Right atrium auricular region (tissue), 2 donors: Measurements from ENCODE around the gene AMPD2. TPM values are rescaled to one million over a fixed set of nuclear protein-coding genes. Genes with fewer than 3 reads are reported as not detected.

Experiments used
- DNase-seq: peaks from one replicate; pipeline ENCODE4 v3.0.0-alpha.2; 2019; ENCODE audit warnings: low spot score
- H3K27ac ChIP-seq, 2 donors: fragments of 200-600 bp; sonication (generic); 1 replicate in 1 of 2; 2 replicates in 1 of 2; pipeline ENCODE4 v1.5.1; 2016 to 2019
- H3K27me3 ChIP-seq, 2 donors: fragments of 200-600 bp; sonication (generic); one replicate each; pipeline versions ENCODE4 v1.5.1 to v1.6.0; 2017 to 2019
- H3K36me3 ChIP-seq: fragments of 200-600 bp; sonication (generic); one replicate; pipeline ENCODE4 v1.5.1; 2016
- H3K4me1 ChIP-seq, 2 donors: fragments of 200-600 bp; sonication (generic); one replicate each; pipeline versions ENCODE4 v1.5.1 to v1.6.0; 2017 to 2019
- H3K4me3 ChIP-seq, 2 donors: fragments of 200-600 bp; sonication (generic); 1 replicate in 1 of 2; 2 replicates in 1 of 2; pipeline ENCODE4 v1.5.1; 2017 to 2019; ENCODE audit warnings: mild to moderate bottlenecking in 1 of 2, moderate library complexity in 1 of 2
- H3K9me3 ChIP-seq, 2 donors: fragments of 200-600 bp; sonication (generic); one replicate each; pipeline ENCODE4 v1.5.1; 2019
- CTCF ChIP-seq, 2 donors: fragments of 200-600 bp; sonication (generic); IDR thresholded peaks; one replicate each; pipeline ENCODE4 v1.5.1; 2019; ENCODE audit warnings: antibody characterized with exemption in 2 of 2
- total RNA-seq, 2 donors: library from RNA; depleted of rRNA; stranded (reverse); fragments of >200 nt; gene quantifications; one replicate each; pipeline ENCODE4 v1.1.0, GENCODE V29; 2016

AMPD2 gene
- total RNA-seq, 2 donors from 2014 or later: 16.1 to 17.9 TPM

DNA sequence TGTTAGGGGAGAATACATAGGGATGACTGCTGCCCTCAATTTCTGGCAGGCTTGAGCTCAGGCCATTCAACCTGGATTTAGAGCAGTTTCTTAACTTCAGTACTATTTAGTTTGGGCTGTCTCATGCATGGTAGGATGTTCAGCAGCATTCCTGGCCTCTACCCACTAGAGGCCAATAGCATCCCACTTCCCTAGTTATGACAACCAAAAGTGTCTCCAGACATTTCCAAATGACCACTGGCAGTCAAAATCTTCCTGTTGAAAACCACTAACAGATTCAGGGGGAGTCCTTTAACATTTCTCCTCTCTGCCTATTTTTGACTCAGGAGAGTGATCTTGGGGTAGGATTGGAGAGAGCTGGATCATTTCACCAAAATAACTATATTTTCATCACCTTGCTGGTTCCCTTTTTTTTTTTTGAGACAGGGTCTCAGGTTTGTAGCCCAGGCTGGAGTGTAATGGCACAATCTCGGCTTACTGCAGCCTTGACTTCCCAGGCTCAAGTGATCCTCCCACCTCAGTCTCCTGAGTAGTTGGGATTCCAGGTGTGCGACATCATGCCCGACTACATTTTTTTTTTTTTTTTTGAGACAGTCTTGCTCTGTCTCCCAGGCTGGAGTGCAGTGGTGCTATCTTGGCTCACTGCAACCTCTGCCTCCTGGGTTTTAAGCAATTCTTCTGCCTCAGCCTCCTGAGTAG lies 8.9 kb upstream of the AMPD2 start:
- no peak for TF ChIP-seq CTCF (IDR thresholded peaks at IDR 0.05)
- no peaks in the 10 kb centered on the region for H3K4me1 ChIP-seq

GRCh38 chr1:109611308-109611990 lies 8.2 kb upstream of the AMPD2 start:
- H3K4me1 ChIP-seq: no peaks in the 10 kb centered on the region
- no peak overlapping the region for H3K27ac ChIP-seq
- no peaks in the 10 kb centered on the region for H3K36me3 ChIP-seq
- DNase-seq: no peak
- no peak overlapping the region for H3K4me3 ChIP-seq
- no peak for TF ChIP-seq CTCF (IDR thresholded peaks at IDR 0.05)
- H3K27me3 ChIP-seq: no peaks in the 10 kb centered on the region
- no peaks in the 10 kb centered on the region for H3K9me3 ChIP-seq

More for the DNA sequence above, 8.9 kb upstream of the AMPD2 start:
- no peak overlapping the region for H3K27ac ChIP-seq
- H3K4me3 ChIP-seq: no peak overlapping the region
- H3K27me3 ChIP-seq: no peaks in the 10 kb centered on the region
- no peaks in the 10 kb centered on the region for H3K36me3 ChIP-seq
- H3K9me3 ChIP-seq: no peaks in the 10 kb centered on the region
- no peak for DNase-seq

DNA sequence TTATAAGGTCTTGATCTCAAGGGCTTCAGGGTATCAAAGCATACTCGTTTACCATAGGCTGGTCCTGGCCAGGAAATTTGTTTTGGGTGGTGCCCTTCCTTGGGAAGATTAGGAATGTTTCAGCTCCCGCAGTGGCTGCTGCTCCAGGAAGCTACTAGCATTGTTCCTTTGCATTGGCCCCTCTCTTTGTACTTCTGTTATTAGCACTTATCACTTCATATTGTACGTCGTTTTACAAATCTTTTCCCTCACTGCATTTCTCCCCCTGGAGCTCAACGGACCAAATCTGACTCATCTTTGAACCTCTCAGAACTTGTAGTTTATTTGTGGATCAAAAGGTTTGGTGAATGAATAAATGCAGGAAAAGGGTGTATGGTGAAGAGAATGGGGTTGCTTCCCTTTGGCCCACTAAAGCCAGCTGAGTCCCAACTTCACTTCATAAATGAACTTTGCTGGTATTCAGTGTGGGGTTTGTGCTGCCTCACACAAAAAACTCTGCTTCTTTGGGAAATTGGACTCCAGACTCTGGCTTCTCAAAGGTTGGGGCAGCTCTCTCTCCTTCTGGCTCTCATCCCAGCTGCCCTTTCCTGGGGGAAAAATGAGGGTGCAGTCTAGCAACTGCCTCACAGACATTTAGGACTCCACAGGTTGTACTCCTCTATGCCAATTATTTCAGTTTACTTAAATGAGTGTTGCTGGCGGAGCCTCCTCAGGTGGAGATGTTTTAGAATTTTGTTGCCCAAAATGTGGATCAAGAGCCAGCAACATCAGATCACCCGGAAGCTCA lies 6.1 kb upstream of the AMPD2 start:
- no peak for TF ChIP-seq CTCF (IDR thresholded peaks at IDR 0.05)
- Histone ChIP-seq H3K9me3 (no peaks in the 10 kb centered on the region), H3K4me3 (no peak overlapping the region), H3K4me1 (peaks cover 0 to 10% of the 10 kb centered on the region in 2 donors), H3K36me3 (no peaks in the 10 kb centered on the region), H3K27ac (no peak overlapping the region), H3K27me3 (no peaks in the 10 kb centered on the region)
- DNase-seq: no peak

- H3K4me3 ChIP-seq: no peak overlapping the region
- TF ChIP-seq CTCF (IDR thresholded peaks at IDR 0.05): no peak
- no peak for DNase-seq
- peaks cover 0 to 23% of the 10 kb centered on the region in 2 donors for H3K4me1 ChIP-seq
- H3K9me3 ChIP-seq: no peaks in the 10 kb centered on the region
- H3K27ac ChIP-seq: peak overlapping the region; percentile 9 to 30
- no peaks in the 10 kb centered on the region for H3K36me3 ChIP-seq
- no peaks in the 10 kb centered on the region for H3K27me3 ChIP-seq
Observed at GRCh38 chr1:109615879-109616278, 3.8 kb upstream of the AMPD2 start.

GRCh38 chr1:109616391-109616790 lies 3.2 kb upstream of the AMPD2 start:
- Histone ChIP-seq H3K4me1 (peaks cover 0 to 28% of the 10 kb centered on the region in 2 donors), H3K9me3 (no peaks in the 10 kb centered on the region), H3K27ac (peak overlapping the region; percentile 9 to 30), H3K4me3 (no peak overlapping the region), H3K27me3 (no peaks in the 10 kb centered on the region), H3K36me3 (no peaks in the 10 kb centered on the region)
- no peak for DNase-seq
- no peak for TF ChIP-seq CTCF (IDR thresholded peaks at IDR 0.05)
